Measurements from ENCODE around the gene MUC13.

The MUC13 gene

GRCh38 chr3:124915254-124915653 is 19.3 kb downstream of the MUC13 start:
- TF ChIP-seq SIN3A (IDR thresholded peaks at IDR 0.05; ENCODE audit: borderline replicate concordance, insufficient read depth, low read length), result no peak
- no peak for TF ChIP-seq POLR2AphosphoS5 (IDR thresholded peaks at IDR 0.05; ENCODE audit: low read depth, low read length)
- no peak for TF ChIP-seq REST (IDR thresholded peaks at IDR 0.05; ENCODE audit: insufficient read depth in 1 of 2, low read depth in 2 of 2, low read length in 2 of 2)
- no peak for TF ChIP-seq FOXP2 (optimal IDR thresholded peaks at IDR 0.05; ENCODE audit: borderline replicate concordance, extremely low read depth, extremely low read length, insufficient read depth)
- no peak for TF ChIP-seq TAF1 (IDR thresholded peaks at IDR 0.05; ENCODE audit: borderline replicate concordance, insufficient read depth, low read length)

- TF ChIP-seq TAF1 (IDR thresholded peaks at IDR 0.05; ENCODE audit: borderline replicate concordance, insufficient read depth, low read length) (no peak), SIN3A (IDR thresholded peaks at IDR 0.05; ENCODE audit: borderline replicate concordance, insufficient read depth, low read length) (no peak)
Observed at GRCh38 chr3:124907957-124908356, 26.6 kb downstream of the MUC13 start.

DNA sequence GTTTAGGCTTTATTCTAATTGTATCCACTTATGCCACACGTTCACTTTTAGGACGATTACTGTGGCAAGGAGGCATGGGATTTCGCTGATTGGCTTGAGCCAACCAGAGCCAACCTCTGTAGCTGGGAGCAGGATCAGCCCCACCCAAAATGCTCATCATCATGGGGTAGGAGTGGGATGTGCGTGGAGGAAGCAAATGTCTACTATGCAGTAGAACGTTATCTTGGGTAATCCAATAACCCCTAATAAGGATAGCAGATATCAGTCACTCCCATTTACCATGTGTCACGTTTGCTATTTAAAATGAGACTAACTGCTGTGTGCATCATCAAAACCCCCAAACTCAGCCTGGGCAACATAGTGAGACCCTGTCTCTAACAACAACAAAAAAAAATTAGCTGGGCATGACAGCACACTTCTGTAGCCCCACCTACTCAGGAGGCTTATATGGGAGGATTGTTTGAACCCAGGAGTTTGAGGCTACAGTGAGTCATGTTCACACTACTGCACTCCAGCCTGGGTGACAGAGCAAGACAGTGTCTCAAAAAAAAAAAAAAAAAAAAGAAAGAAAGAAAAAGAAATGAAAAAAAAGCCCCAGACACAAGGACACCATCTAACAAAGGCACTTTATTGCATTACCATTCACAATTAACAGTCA is 29.6 kb downstream of the MUC13 start:
- TF ChIP-seq POLR2AphosphoS5 (IDR thresholded peaks at IDR 0.05; ENCODE audit: low read depth, low read length) (no peak), REST (IDR thresholded peaks at IDR 0.05; ENCODE audit: insufficient read depth in 1 of 2, low read depth in 2 of 2, low read length in 2 of 2) (no peak), SIN3A (IDR thresholded peaks at IDR 0.05; ENCODE audit: borderline replicate concordance, insufficient read depth, low read length) (no peak), FOXP2 (optimal IDR thresholded peaks at IDR 0.05; ENCODE audit: borderline replicate concordance, extremely low read depth, extremely low read length, insufficient read depth) (no peak), TAF1 (IDR thresholded peaks at IDR 0.05; ENCODE audit: borderline replicate concordance, insufficient read depth, low read length) (no peak)

DNA sequence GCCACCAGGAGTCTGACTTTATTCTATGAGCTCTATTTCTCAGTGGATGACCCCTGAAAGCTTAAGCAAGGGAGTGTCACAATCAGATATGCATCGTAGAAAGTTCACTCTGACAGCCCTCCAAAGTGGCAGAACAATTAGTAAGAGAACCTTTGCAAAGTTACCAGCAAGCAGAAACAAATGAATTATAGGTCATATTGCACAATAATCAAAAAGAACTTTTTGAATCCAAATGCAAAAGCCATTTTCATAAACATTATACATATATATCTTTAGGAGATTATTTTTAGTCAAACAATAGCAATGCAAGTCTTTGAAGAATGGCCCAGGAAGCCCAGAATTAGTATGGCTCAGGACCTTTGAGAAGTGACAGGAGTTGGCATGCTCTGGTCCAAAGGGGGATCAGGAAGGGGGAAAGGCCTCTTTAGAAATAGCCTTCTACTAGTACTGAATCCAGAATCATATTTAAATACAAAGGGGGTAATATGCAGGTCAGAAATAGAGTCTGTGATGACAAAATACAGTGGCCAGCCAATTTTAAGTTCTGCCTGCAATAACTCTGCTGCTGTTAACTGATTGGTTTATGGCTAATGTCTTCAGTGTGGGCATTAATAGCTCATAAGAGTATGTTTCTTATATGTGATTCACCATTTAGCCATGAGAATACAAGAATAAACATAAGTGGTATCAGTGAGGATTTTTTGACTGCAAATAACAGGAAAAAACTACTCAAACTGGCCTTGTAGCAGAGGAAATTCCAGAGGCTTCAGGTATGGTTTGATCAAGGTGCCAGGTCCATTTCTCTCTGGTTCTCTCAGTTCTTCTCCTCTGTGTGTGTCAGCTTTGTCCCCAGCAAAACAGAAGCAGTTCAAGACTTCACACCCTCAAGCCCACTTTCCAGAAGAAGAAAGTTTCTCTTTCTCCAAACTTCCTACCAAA is 30.4 kb downstream of the MUC13 start:
- TF ChIP-seq REST (IDR thresholded peaks at IDR 0.05; ENCODE audit: insufficient read depth in 1 of 2, low read depth in 2 of 2, low read length in 2 of 2) (no peak), TAF1 (IDR thresholded peaks at IDR 0.05; ENCODE audit: borderline replicate concordance, insufficient read depth, low read length) (no peak), SIN3A (IDR thresholded peaks at IDR 0.05; ENCODE audit: borderline replicate concordance, insufficient read depth, low read length) (no peak), POLR2AphosphoS5 (IDR thresholded peaks at IDR 0.05; ENCODE audit: low read depth, low read length) (no peak), FOXP2 (optimal IDR thresholded peaks at IDR 0.05; ENCODE audit: borderline replicate concordance, extremely low read depth, extremely low read length, insufficient read depth) (no peak)

GRCh38 chr3:124896824-124897526 is 37.6 kb downstream of the MUC13 start:
- TF ChIP-seq TAF1 (IDR thresholded peaks at IDR 0.05; ENCODE audit: borderline replicate concordance, insufficient read depth, low read length) (no peak), REST (IDR thresholded peaks at IDR 0.05; ENCODE audit: insufficient read depth in 1 of 2, low read depth in 2 of 2, low read length in 2 of 2) (no peak), POLR2AphosphoS5 (IDR thresholded peaks at IDR 0.05; ENCODE audit: low read depth, low read length) (no peak), FOXP2 (optimal IDR thresholded peaks at IDR 0.05; ENCODE audit: borderline replicate concordance, extremely low read depth, extremely low read length, insufficient read depth) (no peak), SIN3A (IDR thresholded peaks at IDR 0.05; ENCODE audit: borderline replicate concordance, insufficient read depth, low read length) (no peak)
